Dedifferentiated amniotic fluid mesenchymal stem cell (primary cell): Measurements from ENCODE around the gene MGA.

ENCODE experiments used
- DNase-seq: peaks from one replicate; pipeline ENCODE4 v3.0.0-alpha.2; 2016; ENCODE audit errors: extremely low spot score

Gene MGA

GRCh38 chr15:41658689-41659088, 1.5 kb upstream of the MGA start:
- DNase-seq, result no peak

DNA sequence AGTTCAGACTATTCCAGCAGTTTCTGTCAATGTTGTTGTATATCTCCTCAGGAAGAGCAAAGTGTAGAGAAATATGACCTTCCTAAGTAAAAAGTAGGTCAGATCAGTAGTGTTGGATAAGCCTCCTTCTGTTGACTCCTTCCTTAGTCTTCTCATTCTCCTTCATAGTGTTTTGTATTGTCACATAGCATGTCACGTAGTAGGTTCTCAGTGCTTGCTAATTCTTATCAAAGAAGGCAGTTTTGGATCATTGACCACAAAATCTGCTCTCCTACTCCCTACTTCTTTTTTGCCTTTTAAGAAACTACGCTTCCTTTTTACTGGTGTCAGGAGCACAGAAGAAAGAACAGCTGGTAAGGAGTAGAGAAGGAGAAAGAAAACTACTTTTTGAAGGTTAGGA, 1.0 kb upstream of the MGA start:
- DNase-seq, result no peak

DNA sequence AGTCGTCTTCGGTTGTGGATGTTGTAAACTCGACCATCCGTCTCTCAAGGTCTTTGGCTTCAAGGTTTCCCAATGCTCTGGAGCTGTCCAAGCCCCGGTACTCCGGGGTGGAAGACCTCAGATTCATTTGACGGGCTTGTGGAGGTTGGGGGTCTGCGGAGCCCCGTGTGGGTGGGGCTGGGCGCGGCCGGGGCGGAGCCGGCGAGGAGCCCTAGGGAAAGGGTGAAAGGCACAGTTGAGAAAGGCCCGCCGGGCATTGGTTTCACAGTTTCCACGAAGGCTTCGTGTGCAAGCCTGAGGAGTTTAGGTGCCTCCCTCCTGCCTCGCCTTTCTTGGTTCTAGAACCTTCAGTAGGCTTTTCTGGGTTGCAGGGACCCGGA, 360 bp upstream of the MGA start:
- no peak for DNase-seq

DNA sequence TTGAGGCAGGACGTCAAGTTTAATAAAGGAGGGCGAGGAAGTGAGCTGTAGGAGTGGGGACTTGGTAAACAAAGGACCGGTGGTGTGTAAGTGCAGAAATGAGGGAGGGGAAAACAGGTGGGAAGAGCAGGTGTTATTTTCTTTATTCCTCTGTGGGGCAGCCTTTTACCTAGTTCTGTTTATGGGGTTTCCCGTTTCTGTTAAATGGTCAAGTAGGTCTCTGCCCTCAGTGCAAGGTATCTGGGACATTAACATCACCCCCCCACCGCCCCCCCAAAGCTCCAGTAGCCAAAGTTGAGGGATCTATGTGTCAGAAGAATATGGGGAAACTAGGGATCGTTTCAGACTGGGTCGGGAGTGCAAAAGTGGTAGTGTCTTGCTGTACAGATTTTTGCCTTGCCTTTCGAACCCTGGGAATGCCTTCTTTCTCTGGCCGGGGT, 893 bp downstream of the MGA start:
- DNase-seq, result no peak

DNA sequence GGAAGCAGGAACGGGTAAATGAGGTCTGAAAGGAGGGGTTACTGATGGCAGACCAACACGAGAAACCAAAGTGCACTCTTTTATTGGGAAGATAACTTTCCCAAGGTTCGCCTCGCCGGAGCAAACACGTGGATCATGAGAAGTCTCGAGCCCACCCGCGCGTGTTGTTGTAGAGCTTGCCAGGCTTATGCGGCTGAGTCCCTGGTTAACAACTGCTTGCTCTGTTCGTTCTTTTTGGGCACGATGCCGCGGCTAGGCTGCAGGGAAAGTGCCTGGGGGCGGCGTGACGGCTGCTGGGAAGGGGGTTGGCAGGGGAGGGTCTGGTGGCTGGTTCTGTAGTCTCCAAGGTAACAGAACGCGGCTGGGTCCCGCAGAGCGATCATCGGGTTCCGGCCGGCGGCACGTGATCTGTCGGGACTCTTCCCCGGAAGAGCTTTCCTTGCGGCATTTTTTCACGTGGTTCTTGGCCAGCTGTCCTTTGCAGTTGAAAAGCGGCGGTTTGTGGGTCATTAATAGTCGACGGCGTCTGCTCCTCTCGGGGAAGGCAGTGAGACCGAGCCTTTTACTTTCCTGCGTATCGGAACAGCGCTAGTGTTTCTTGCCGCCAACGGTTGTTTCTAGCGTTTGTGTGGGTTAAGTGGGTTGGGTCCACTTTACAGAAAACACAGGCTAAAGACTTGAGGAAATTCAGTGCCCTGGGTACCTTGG, 1.5 kb downstream of the MGA start:
- peak; percentile 79 for DNase-seq

DNA sequence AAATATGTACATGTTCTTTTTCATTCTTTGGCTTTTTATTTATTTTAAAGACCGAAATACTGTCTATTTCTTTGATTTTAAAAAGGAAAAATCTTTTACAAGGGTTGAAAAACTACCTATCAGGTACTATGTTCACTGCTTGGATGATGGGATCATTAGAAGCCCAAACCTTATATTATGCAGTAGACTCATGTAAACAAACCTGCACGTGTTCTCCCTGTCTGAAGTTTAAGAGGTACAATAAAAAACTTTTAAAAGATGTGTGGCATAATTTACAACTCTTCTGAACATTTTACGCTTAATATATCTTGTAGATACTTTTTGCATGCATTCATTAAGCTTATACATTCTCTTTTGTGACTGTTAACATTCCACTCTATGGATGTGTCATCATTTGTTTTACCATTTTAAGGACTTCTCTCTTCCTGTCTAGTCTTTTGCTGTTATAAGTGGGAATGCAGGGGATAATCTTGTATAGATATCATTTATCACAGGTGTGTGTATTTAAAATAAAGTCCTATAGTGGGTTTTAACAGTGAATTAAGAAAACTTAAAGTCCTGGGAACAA, 6.2 kb downstream of the MGA start:
- DNase-seq, result no peak

DNA sequence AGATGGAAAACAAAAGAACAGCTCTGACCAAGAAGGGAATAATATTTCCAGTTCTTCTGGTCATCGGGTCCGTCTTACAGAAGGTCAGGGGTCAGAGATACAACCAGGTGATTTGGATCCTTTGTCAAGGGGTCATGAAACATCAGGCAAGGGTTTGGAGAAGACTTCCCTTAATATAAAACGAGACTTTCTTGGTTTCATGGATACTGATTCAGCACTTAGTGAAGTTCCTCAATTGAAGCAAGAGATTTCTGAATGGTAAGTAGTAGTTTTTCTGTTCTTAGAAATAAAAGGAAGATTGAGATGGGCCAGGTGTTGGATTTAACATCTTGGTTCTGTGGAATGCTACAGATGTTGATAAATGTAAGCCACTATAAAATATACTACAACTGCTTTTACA, 9.5 kb downstream of the MGA start:
- DNase-seq, result no peak

DNA sequence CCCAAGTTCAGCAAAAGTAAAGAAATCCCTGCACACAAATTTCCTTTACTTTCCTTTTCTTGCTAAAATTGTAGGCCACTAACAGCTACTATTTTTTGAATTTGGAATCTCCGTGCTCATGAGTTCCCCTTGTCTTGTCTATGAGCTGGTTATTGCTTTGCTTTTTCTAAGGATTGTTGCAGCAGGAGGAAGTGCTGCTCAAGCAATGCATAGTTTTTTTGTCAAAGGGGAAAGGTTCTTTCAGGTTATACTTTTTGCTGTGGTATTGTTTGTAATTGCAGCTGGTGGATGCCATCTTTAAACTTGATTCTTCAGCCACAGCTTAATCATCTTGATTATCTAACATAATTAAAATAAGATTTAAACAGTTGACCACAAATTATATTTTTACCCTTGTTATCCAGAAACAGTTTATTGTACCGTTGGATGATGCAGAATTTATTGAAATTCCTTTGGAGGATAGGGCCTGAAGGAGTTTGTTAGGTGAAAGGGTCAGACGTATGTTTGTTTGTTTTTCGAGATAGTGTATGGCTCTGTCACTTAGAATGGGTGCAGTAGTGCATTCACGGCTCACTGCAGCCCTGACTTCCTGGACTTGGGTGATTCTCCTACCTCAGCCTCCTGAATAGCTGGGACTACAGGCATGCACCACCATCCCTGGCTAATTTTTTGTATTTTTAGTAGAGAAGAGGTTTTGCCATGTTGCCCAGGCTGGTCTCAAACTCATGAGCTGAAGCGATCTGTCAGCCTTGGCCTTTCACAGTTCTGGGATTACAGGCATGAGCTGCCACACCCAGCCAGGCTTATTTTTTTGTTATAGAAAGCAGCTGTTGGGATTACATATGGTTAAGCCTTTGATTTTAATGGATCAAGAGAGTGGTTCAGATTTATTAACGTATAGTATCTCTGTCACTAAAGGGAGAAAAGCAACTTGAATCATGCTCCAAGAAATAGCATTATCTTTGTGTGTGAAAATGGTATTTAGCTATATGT, 11.7 kb downstream of the MGA start:
- no peak for DNase-seq

- no peak for DNase-seq
Measured at GRCh38 chr15:41675337-41675736, 15.1 kb downstream of the MGA start.

- DNase-seq, result no peak
Measured at GRCh38 chr15:41678742-41679141, 18.5 kb downstream of the MGA start.

DNA sequence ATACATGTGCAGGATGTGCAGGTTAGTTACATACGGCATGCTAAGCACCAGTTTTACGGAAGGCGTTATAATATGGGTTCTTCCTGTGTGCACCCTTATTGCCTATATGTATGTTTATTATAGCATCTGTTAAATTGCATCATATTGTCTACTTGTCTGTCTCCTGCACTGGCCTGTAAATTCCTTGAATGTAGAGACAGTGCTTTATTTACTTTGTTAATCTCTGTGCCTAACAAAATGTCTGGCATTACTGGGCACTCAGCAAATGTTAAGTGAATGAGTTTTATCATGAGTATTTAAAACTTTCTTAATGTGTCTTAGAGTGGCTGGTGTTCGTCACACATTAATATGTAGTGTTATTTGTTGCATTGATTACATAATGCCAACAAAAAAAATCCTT, 23.8 kb downstream of the MGA start:
- no peak for DNase-seq

DNA sequence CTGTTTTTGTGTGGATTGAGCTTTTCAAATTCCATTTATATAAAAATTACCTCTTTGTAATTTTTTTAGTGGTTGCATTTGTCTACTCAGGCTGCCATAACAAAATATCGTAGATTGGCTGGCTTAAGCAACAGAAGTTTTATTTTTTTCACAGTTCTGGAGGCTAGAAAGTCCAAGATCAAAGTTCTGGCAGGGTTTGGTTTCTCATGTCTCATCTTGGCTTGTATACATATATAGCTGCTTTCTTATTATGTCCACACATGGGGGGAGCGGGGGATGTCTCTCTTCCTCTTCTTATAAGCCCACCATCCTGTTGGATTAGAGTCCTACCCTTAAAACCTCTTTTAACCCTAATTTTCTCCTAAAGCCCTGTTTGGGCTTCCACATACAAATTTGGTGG, 28.5 kb downstream of the MGA start:
- no peak for DNase-seq

GRCh38 chr15:41689083-41689482, 28.9 kb downstream of the MGA start:
- no peak for DNase-seq

GRCh38 chr15:41689834-41690233, 29.6 kb downstream of the MGA start:
- no peak for DNase-seq

- no peak for DNase-seq
Measured at GRCh38 chr15:41690636-41691035, 30.4 kb downstream of the MGA start.

- no peak for DNase-seq
Measured at GRCh38 chr15:41691471-41691870, 31.3 kb downstream of the MGA start.

GRCh38 chr15:41692049-41692448, 31.8 kb downstream of the MGA start:
- DNase-seq, result no peak

- no peak for DNase-seq
Measured at GRCh38 chr15:41693757-41694156, 33.6 kb downstream of the MGA start.

GRCh38 chr15:41695750-41696436, 35.7 kb downstream of the MGA start:
- no peak for DNase-seq

- no peak for DNase-seq
Measured at GRCh38 chr15:41698779-41699178, 38.6 kb downstream of the MGA start.

DNA sequence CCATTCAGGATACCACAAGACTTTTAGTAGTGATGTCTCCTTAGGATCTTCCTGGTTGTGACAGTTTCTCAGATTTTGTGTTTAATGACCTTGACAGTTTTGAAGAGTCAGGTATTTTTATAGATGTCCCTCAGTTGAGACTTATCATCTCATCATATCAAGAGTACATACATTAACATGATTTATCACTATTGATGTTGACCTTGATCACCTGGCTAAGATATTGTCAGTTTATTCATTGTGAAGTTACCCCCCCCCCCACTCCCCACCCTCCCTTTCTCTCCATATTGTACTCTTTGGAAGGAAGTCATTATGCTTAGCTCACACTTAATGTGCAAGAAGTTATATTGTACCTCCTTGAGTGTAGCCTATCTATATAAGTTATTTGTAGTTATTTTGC, 42.9 kb downstream of the MGA start:
- no peak for DNase-seq

- no peak for DNase-seq
Measured at GRCh38 chr15:41713047-41713446, 52.8 kb downstream of the MGA start.
